IMR-90 (cell line): ENCODE results near the gene OTP. TPM values are rescaled to one million over a fixed set of nuclear protein-coding genes. Genes with fewer than 3 reads are reported as not detected.

Experiments
- ATAC-seq: fragments of 200-7000 bp; cut with Tn5 transposase; 2 replicates; pipeline ENCODE4 v1.9.1; 2020; ENCODE audit warnings: low read depth, mild to moderate bottlenecking, moderate library complexity
- BruUV-seq: library from RNA; stranded (reverse); fragments of 400-500 nt; replicated peaks from 2 replicates; lab custom pipeline; 2021; lab: Mats Ljungman, UMichigan
- CTCF ChIA-PET: fragments of 300-600 bp; formaldehyde crosslinking; extraction: SDS; loops from one replicate; lab custom pipeline; 2021; ENCODE audit warnings: antibody characterized with exemption; lab: Yijun Ruan, JAX
- POLR2A ChIA-PET: fragments of 300-600 bp; sonication (Branson Sonifier 250); formaldehyde crosslinking; loops from one replicate; lab custom pipeline; 2022; ENCODE audit warnings: antibody characterized with exemption; ENCODE audit not compliant: unreplicated experiment; lab: Charles Lee
- DNase-seq: peaks from one replicate; pipeline ENCODE4 v3.0.0; 2013
- H2AFZ ChIP-seq: replicated peaks from 2 replicates; pipeline ENCODE3; 2013; ENCODE audit warnings: low read length, mild to moderate bottlenecking; ENCODE audit not compliant: poor library complexity
- H2AK5ac ChIP-seq: 2 replicates; pipeline ENCODE4 v1.6.1; 2013; ENCODE audit warnings: low read depth, low read length, inconsistent platforms
- H2AK9ac ChIP-seq: replicated peaks from 2 replicates; pipeline ENCODE3; 2013; ENCODE audit warnings: mild to moderate bottlenecking, low read depth, low read length, moderate library complexity; ENCODE audit not compliant: poor library complexity
- H2BK120ac ChIP-seq: 2 replicates; pipeline ENCODE4 v1.6.1; 2013; ENCODE audit warnings: low read depth, low read length, inconsistent platforms
- H2BK15ac ChIP-seq: 3 replicates; pipeline ENCODE4 v1.6.1; 2013; ENCODE audit warnings: low read depth, low read length, inconsistent platforms
- H2BK20ac ChIP-seq: 2 replicates; pipeline ENCODE4 v1.6.1; 2013; ENCODE audit warnings: low read depth, mild to moderate bottlenecking, inconsistent platforms, low read length, moderate library complexity
- H2BK5ac ChIP-seq: 2 replicates; pipeline ENCODE4 v1.6.1; 2013; ENCODE audit warnings: mild to moderate bottlenecking, low read depth, low read length, inconsistent platforms; ENCODE audit not compliant: poor library complexity, severe bottlenecking
- H3K14ac ChIP-seq: replicated peaks from 2 replicates; pipeline ENCODE4 v1.6.1; 2013; ENCODE audit warnings: low read depth, low read length, inconsistent platforms
- H3K18ac ChIP-seq: 2 replicates; pipeline ENCODE4 v1.6.1; 2013; ENCODE audit warnings: low read depth, low read length, control low read depth
- H3K23ac ChIP-seq: 2 replicates; pipeline ENCODE4 v1.6.1; 2013; ENCODE audit warnings: low read depth, low read length, inconsistent platforms
- H3K27ac ChIP-seq: 2 replicates; pipeline ENCODE4 v1.5.1; 2013; ENCODE audit warnings: mild to moderate bottlenecking, control low read depth, low read length; ENCODE audit not compliant: insufficient read depth
- H3K27me3 ChIP-seq: 2 replicates; pipeline ENCODE4 v1.6.1; 2013; ENCODE audit warnings: low read length; ENCODE audit not compliant: control insufficient read depth, insufficient read depth
- H3K36me3 ChIP-seq: 2 replicates; pipeline ENCODE4 v1.6.1; 2013; ENCODE audit warnings: low read length, mixed read lengths; ENCODE audit not compliant: control insufficient read depth, insufficient read depth
- H3K4ac ChIP-seq: 2 replicates; pipeline ENCODE4 v1.6.1; 2013; ENCODE audit warnings: low read depth, low read length, inconsistent platforms
- H3K4me1 ChIP-seq: 2 replicates; pipeline ENCODE4 v1.6.1; 2013; ENCODE audit warnings: low read length, mixed read lengths; ENCODE audit not compliant: control insufficient read depth, insufficient read depth
- H3K4me2 ChIP-seq: 2 replicates; pipeline ENCODE4 v1.6.1; 2013; ENCODE audit warnings: low read depth, mild to moderate bottlenecking, control low read depth, low read length, moderate library complexity
- H3K4me3 ChIP-seq: 2 replicates; pipeline ENCODE4 v1.5.1; 2013; ENCODE audit warnings: low read depth, mild to moderate bottlenecking, control low read depth, low read length, moderate library complexity; ENCODE audit not compliant: insufficient read depth
- H3K56ac ChIP-seq: 2 replicates; pipeline ENCODE4 v1.6.1; 2013; ENCODE audit warnings: low read length, inconsistent platforms; ENCODE audit not compliant: insufficient read depth; ENCODE audit errors: extremely low read depth
- H3K79me1 ChIP-seq, 2 experiments: 2 replicates each; pipeline ENCODE4 v1.6.1; 2013; ENCODE audit warnings: low read length in 2 of 2, inconsistent platforms in 1 of 2, low read depth in 1 of 2
- H3K9ac ChIP-seq: 2 replicates; pipeline ENCODE4 v1.6.1; 2013; ENCODE audit warnings: low read depth, low read length, control low read depth
- H3K9me1 ChIP-seq: 2 replicates; pipeline ENCODE4 v1.6.1; 2013; ENCODE audit warnings: low read length, inconsistent platforms; ENCODE audit not compliant: insufficient read depth
- H3K9me3 ChIP-seq: 2 replicates; pipeline ENCODE4 v1.6.1; 2013; ENCODE audit warnings: low read length; ENCODE audit not compliant: control insufficient read depth, insufficient read depth
- H4K20me1 ChIP-seq: 2 replicates; pipeline ENCODE4 v1.6.1; 2013; ENCODE audit warnings: low read length, inconsistent platforms; ENCODE audit not compliant: insufficient read depth
- H4K5ac ChIP-seq: 2 replicates; pipeline ENCODE4 v1.6.1; 2013; ENCODE audit warnings: mild to moderate bottlenecking, low read depth, low read length, control low read depth
- H4K8ac ChIP-seq, 2 experiments: 2 replicates each; pipeline ENCODE4 v1.6.1; 2013; ENCODE audit warnings: low read depth in 2 of 2, low read length in 2 of 2, control low read depth in 1 of 2, inconsistent platforms in 1 of 2
- H4K91ac ChIP-seq: 2 replicates; pipeline ENCODE4 v1.6.1; 2013; ENCODE audit warnings: low read depth, low read length, inconsistent platforms; ENCODE audit not compliant: insufficient read depth
- MAFK ChIP-seq: IDR thresholded peaks from 2 replicates; pipeline ENCODE4 v1.6.1; 2012; ENCODE audit warnings: low read depth, low read length, improper control_type of control experiment
- RCOR1 ChIP-seq: IDR thresholded peaks from 2 replicates; pipeline ENCODE4 v1.6.1; 2012; ENCODE audit warnings: mild to moderate bottlenecking, low read length, improper control_type of control experiment; ENCODE audit not compliant: insufficient replicate concordance
- WGBS, 2 experiments: methylation state at CpG; one replicate each; pipeline versions ENCODE4 v1.1.5 to v1.1.7; 2013; ENCODE audit warnings: missing lambda C conversion rate in 2 of 2; ENCODE audit not compliant: insufficient read length in 1 of 2; ENCODE audit errors: extremely low coverage in 2 of 2; 5-methylcytosine and 5-hydroxymethylcytosine counted together
- dilution Hi-C: fragments of 300-500 bp; cut with HindIII; formaldehyde crosslinking; loops from one replicate; pipeline ENCODE4 v1.14.3; 2018; ENCODE audit warnings: low sequenced_read_pairs; ENCODE audit not compliant: unreplicated experiment
- in situ Hi-C: fragments of 300-500 bp; cut with MboI; formaldehyde crosslinking; loops from 3 replicates; pipeline ENCODE4 v1.14.3; 2019; ENCODE audit warnings: low sequenced_read_pairs, inconsistent platforms, mixed read lengths
- intact Hi-C: fragments of 100-400 bp; cut with micrococcal nuclease; formaldehyde crosslinking; loops from 2 replicates; pipeline ENCODE4 v1.10.0; 2022
- polyA plus RNA-seq, 3 experiments: library from polyadenylated mRNA; depleted of rRNA; stranded (reverse); fragments of >200 nt; gene quantifications; 2 replicates each; pipeline ENCODE4 v1.2.3, GENCODE V29; 2012; ENCODE audit warnings: low replicate concordance in 1 of 3
- total RNA-seq: library from RNA; depleted of rRNA; stranded (reverse); fragments of >200 nt; gene quantifications from 2 replicates; pipeline ENCODE4 v1.2.3, GENCODE V29; 2012

Gene OTP
- total and polyA plus RNA-seq, 2 of the 4 experiments (the other 2 are of a cell fraction) = not detected

DNA sequence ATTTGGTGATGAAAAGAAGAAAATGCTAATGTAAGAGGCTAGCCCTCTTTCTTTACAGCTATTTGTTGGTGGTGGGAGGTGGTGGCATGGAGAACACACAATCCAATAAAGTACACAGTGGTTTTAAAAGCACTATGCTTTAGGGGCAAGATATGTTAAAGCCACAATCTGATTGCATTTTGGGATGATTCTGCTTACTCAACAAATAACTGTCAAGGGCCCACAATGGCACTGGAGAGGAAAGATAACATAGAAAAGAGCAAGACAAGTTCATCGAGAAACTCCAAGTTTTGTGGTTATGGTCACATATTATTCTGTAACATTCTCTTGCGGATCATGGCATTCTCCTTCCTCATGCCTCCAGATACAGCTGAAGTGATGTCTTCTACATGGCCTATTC is 38.8 kb downstream of the OTP start:
- BruUV-seq = no TSS peak
- no peak overlapping the region for H2BK15ac ChIP-seq
- no peaks in the 10 kb centered on the region for H3K9me1 ChIP-seq
- no peak overlapping the region for H3K4ac ChIP-seq
- TF ChIP-seq RCOR1 (no peak), MAFK (peak; percentile 48)
- no peaks in the 10 kb centered on the region for H3K36me3 ChIP-seq
- H2BK120ac ChIP-seq = no peak overlapping the region
- no peaks in the 10 kb centered on the region for H4K20me1 ChIP-seq
- H3K4me1 ChIP-seq = no peaks in the 10 kb centered on the region
- in situ Hi-C loops = no loop called here
- no peak overlapping the region for H3K4me3 ChIP-seq
- no peak overlapping the region for H4K91ac ChIP-seq
- H3K79me1 ChIP-seq = no peaks in the 10 kb centered on the region
- H3K14ac ChIP-seq = no peak overlapping the region
- H2AK9ac ChIP-seq = no peak overlapping the region
- H3K23ac ChIP-seq = no peak overlapping the region
- WGBS, 2 experiments = no CpG with 5 or more reads among the region's 2 CpGs
- POLR2A ChIA-PET = no interaction called here
- H4K8ac ChIP-seq = no peak overlapping the region
- no peak overlapping the region for H3K9ac ChIP-seq
- H3K9me3 ChIP-seq = no peaks in the 10 kb centered on the region
- H2AK5ac ChIP-seq = no peak overlapping the region
- no peak overlapping the region for H3K18ac ChIP-seq
- H3K56ac ChIP-seq = no peak overlapping the region
- no peak for DNase-seq
- no peak for ATAC-seq
- H2BK20ac ChIP-seq = no peak overlapping the region
- intact Hi-C loops = no loop called here
- no peak overlapping the region for H3K27ac ChIP-seq
- no peak overlapping the region for H2AFZ ChIP-seq
- dilution Hi-C loops = no loop called here
- CTCF ChIA-PET = no interaction called here
- H3K4me2 ChIP-seq = no peak overlapping the region
- H3K27me3 ChIP-seq = peaks cover 1% of the 10 kb centered on the region; the same call in 1 of the 2 replicates
- H2BK5ac ChIP-seq = no peak overlapping the region
- no peak overlapping the region for H4K5ac ChIP-seq
